GM21528 (cell line): ENCODE data around the gene SDCCAG8.
A peak's percentile ranks its signal among the peaks of the same experiment; 100 is the strongest.

Experiments
- ATAC-seq: cut with Tn5 transposase; IDR thresholded peaks from one replicate; pipeline ENCODE4 v1.9.1; 2021; ENCODE audit warnings: mild to moderate bottlenecking, moderate library complexity; ENCODE audit not compliant: unreplicated experiment, low FRiP score

SDCCAG8 gene

GRCh38 chr1:243413431-243414151 lies 157.8 kb downstream of the SDCCAG8 start:
- ATAC-seq = peak; percentile 70

GRCh38 chr1:243414152-243414494 lies 158.3 kb downstream of the SDCCAG8 start:
- ATAC-seq = no peak

GRCh38 chr1:243415663-243416408 lies 160.0 kb downstream of the SDCCAG8 start:
- no peak for ATAC-seq

GRCh38 chr1:243416495-243416894 lies 160.7 kb downstream of the SDCCAG8 start:
- no peak for ATAC-seq

GRCh38 chr1:243420016-243420945 lies 164.4 kb downstream of the SDCCAG8 start:
- ATAC-seq = no peak

DNA sequence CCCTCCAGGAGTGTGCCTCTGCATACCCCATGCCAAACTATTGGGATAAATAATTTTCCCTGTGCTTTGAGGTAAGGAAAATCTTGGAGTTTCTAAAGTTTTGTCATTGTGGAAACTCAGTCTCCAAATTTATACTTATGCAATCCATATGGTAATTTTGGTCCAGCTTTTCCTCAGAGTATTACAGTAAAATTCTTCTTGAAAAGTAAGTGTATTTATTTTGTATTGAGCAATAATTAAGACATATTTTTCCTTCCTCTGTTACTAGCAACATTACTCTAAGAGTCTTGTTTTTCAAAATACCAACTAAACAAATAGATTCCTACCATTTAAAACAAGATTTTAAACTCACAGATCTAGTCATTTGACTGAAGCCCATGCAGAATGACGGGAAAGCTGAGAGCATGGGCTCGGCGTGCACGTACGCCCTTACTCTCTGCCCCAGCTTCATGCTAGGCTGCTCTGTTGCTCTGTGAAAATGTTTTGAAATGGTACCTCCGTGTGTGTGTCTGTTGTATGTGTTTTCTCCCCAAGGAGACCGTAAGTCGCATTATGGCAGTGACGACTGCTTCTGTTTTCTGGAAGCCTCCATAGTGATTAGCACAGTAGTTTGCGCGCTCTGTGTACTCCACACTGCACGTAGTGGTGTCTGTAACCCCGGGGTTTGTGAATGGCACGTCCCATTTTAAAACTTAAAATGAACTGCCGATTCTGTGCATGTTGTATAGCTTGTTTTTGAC lies 165.3 kb downstream of the SDCCAG8 start:
- ATAC-seq = no peak

DNA sequence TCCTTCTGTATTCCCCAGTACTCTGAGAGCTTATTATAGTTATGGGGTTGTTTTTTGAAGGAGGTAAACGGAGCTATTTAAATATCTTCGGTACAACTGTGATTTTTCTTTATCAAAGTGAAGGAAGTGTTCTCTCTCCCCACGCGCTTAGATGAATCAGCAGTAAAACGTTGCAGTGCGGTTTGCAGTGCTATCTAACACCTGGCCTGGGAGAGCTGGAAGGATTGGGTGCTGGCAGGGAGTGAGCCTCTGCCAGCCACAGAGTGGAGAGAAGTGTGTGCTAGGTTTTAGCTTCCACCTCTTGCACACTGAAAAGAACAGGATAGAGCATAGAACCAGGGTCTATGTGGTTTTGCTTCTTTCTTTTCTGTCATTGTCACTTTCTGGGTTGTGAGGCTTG lies 165.9 kb downstream of the SDCCAG8 start:
- ATAC-seq = peak; percentile 67

DNA sequence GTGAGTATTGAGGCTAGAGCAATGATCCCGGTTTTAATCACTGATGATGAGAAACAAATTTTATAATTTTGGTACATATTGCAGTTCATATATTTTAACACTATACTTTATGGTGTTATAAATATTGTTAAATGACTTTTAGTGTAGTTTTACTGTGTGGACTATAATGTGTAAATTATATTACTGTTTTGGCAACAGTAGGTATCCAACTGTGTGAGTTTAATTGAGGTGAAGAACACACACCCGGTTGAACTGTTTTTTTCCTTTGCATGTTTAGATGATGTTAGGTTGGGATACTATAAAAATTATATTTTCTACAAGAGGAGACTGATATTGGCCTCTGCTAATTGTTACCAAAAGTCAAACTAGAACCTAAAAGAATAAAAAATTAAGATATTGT lies 166.5 kb downstream of the SDCCAG8 start:
- no peak for ATAC-seq

DNA sequence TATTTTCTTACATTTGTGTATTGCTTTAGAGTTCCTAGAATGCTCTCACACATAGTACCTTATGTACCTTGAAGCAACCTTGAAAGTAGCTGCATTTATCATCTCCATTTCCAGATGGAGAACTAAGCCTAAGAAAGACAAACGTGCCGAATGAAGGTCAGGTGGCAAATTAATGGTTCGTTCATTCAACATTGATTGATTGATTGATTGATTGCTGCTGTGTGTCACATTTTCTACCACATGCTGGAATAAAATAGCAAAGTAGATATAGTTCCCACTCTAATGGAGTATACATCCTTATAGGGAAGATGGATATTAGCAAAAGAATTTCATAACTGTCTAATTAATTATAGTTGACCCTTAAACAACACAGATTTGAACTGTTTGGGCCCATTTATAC lies 172.2 kb downstream of the SDCCAG8 start:
- ATAC-seq = no peak

DNA sequence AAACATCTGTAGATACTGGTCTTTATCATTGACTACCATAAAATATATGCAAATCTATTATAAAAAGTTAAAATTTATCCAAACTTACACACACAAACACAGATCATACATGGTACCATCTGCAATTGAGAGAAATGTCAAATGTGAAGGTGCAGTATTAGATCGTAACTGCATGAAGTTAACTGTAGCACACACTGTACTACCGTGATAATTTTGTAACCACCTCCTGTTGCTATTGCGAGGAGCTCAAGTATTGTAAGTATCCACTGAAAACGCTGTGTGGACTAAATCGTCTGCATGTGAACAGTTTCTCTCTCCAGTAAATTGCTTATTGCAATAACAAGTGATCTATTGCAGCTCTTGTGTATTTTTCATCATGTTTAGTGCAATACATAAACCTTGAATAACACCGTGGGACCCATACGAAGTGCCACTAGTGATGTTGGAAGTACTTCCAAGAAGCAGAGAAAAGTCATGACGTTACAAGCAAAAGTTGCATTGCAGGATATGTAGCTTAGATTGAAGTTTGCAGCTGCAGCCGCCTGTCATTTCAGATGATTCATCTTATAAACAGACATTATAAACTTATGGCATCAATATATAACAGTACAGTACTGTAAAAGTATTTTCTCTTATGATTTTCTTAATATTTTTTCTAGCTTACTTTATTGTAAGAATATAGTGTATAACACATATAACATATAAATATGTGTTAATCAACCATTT lies 172.9 kb downstream of the SDCCAG8 start:
- no peak for ATAC-seq

- no peak for ATAC-seq
Measured at GRCh38 chr1:243431591-243431990, 175.8 kb downstream of the SDCCAG8 start.

GRCh38 chr1:243432136-243432535 lies 176.3 kb downstream of the SDCCAG8 start:
- ATAC-seq = no peak

DNA sequence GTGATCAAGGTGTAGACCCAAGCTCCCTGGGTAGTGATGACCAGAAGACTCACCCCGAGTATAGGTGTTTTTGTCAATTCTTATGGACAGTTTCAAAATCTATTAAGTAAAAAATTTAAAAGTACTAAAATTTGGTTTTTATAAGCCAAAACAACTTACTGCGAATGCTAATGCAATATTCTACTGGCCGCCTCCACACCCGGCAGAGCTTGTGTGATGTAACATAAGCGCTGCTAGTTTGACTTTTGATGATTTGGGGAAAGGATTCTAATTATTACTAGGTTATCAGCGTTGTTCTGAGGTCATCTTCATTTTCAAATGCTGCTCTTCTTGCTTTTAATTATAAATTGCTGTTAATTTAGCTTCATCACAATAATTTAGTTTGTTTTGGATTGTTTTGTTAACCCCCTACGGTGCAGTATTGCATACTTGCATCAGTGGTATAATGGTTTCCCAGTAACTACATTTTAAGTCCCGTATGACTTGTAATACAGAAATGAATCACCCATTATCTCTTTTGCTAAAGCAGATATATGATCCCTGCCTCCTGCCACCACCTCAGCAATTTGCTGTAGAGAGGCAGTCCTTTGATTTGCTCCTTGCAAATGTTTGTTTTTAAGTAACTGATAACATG lies 178.0 kb downstream of the SDCCAG8 start:
- no peak for ATAC-seq

DNA sequence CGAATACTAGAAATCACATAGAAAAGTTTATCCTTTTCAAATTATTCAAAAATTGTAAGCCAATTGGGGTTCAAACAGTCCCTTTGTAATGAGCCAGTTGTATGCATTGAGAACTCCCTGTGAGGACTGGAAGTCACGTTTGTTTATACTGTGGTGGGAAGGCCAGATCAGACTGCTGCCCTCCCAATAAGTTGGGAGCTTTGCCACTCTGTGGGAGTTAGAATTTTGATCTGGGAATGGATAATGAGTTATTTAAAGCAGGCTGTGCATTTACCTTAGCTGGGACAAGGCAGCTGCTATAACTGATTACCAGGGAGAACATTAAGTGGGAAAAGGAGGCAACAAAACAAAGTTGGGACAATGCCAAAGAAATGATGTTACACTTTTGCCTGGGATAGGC lies 178.8 kb downstream of the SDCCAG8 start:
- ATAC-seq = no peak

DNA sequence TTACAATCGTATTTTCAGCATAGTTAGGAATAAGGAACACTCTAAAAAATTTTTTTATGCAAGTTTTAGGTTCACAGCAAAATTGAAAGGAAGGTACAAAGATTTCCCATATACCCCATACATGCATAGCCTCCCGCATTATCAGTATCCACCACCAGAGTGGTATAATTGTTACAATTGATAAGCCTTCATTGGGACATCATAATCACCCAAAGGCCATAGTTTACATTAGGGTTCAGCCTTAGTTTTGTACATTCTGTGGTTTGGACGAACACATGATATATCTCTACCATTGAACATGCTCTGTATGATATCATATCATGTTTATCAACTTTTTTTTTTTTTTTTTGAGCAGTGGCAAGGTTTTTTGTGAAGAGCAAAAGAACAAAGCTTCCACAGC lies 180.0 kb downstream of the SDCCAG8 start:
- no peak for ATAC-seq

GRCh38 chr1:243438146-243438545 lies 182.3 kb downstream of the SDCCAG8 start:
- no peak for ATAC-seq

DNA sequence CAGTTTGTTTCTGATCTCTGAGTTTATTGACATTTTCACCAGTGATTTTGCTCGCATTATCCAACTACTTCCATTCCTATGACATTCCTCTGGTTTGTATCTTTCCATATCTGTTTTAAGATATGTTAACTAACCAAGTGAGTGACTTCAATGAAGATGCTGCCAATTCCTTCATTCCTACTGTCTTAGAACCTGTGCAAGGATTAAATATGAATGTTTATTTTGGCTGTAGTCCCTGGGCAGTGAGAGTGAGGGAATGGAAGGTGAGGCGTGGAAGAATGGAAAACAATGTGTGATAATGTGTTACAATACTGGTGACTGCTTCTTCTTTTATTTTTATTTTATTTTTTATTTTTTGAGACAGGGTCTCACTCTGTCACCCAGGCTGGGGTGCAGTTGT lies 183.0 kb downstream of the SDCCAG8 start:
- ATAC-seq = no peak

DNA sequence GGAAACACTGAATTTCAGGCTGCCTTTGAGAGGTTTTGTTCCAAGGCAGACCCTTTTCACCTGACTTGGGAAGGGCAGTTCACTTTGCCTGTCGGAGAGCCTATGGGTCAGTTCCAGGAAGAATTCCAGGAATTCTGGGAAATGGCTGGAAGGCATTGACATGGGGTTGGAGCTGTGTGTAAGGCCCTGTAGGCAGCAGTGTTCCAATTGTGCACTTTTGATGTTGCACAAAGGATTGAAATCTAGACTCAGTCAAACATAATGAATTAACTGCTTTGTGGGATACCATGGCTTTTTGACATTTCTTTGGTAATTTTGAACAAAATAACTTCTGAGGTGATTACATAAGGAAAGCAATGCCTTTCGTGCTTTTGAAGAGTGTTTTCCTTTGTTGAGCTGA lies 184.6 kb downstream of the SDCCAG8 start:
- no peak for ATAC-seq

DNA sequence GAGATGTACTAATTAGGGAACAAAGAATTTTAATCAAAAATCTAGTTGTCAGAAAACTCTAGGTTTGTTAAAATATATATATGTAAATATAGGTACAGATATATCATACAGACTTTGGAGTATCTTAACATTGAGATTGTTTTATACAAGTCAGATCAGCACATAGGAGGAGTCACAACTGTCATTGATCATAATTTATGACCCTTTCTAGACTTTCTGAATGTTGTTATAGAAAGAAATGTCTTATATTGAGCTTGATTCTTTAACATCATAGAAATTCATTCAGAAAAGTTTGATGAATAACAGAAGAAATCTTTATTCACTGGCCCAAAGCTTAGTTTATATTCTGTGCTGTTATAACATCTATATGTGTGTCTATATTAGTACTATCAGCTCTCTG lies 185.8 kb downstream of the SDCCAG8 start:
- ATAC-seq = no peak
